Loucy (cell line): ENCODE results near the gene TP53AIP1.

Experiments
- H2AFZ ChIP-seq: fragments of 200-600 bp; sonication (generic); 2 replicates; pipeline ENCODE4 v1.6.0; 2016; ENCODE audit warnings: antibody characterized with exemption, mild to moderate bottlenecking, low read length, moderate library complexity
- H3F3A ChIP-seq: fragments of 200-600 bp; 2 replicates; pipeline ENCODE4 v1.6.0; 2016; ENCODE audit warnings: antibody characterized with exemption, low read depth, mild to moderate bottlenecking
- H3K27me3 ChIP-seq: fragments of 200-600 bp; sonication (generic); 2 replicates; pipeline ENCODE4 v1.6.1; 2014; ENCODE audit warnings: low read length, mild to moderate bottlenecking; ENCODE audit not compliant: insufficient read depth, poor library complexity, severe bottlenecking
- H3K36me3 ChIP-seq: fragments of 200-600 bp; sonication (generic); 2 replicates; pipeline ENCODE4 v1.6.1; 2016; ENCODE audit warnings: low read length; ENCODE audit not compliant: insufficient read depth
- H3K4me1 ChIP-seq: fragments of 200-600 bp; sonication (generic); 2 replicates; pipeline ENCODE4 v1.5.1; 2014; ENCODE audit warnings: low read length, mild to moderate bottlenecking; ENCODE audit not compliant: insufficient read depth, poor library complexity, severe bottlenecking
- H3K4me2 ChIP-seq: fragments of 200-600 bp; sonication (generic); 2 replicates; pipeline ENCODE4 v1.6.0; 2014; ENCODE audit warnings: antibody characterized with exemption, low read length, low read depth, mild to moderate bottlenecking; ENCODE audit not compliant: poor library complexity, severe bottlenecking
- H3K4me3 ChIP-seq: fragments of 200-600 bp; sonication (generic); 2 replicates; pipeline ENCODE4 v1.5.1; 2014; ENCODE audit warnings: low read length, mild to moderate bottlenecking, mixed read lengths; ENCODE audit not compliant: poor library complexity, severe bottlenecking
- H3K79me2 ChIP-seq: fragments of 200-600 bp; sonication (generic); 2 replicates; pipeline ENCODE4 v1.6.1; 2014; ENCODE audit warnings: low read length; ENCODE audit not compliant: insufficient read depth
- H3K9ac ChIP-seq: fragments of 200-600 bp; sonication (generic); 2 replicates; pipeline ENCODE4 v1.6.0; 2014; ENCODE audit warnings: mild to moderate bottlenecking, low read depth, low read length, moderate library complexity; ENCODE audit not compliant: poor library complexity, severe bottlenecking
- H3K9me2 ChIP-seq: fragments of 200-600 bp; sonication (generic); replicated peaks from 2 replicates; pipeline ENCODE4 v1.6.1; 2016; ENCODE audit warnings: low read depth, low read length, mixed read lengths
- H3K9me3 ChIP-seq: fragments of 200-600 bp; sonication (generic); 2 replicates; pipeline ENCODE4 v1.6.1; 2014; ENCODE audit warnings: mild to moderate bottlenecking, antibody characterized with exemption, low read length, low read depth; ENCODE audit not compliant: insufficient read depth
- H4K20me1 ChIP-seq: fragments of 200-600 bp; sonication (generic); 2 replicates; pipeline ENCODE4 v1.6.0; 2014; ENCODE audit warnings: antibody characterized with exemption, low read length, mild to moderate bottlenecking; ENCODE audit not compliant: insufficient read depth, poor library complexity, severe bottlenecking
- EZH2phosphoT487 ChIP-seq: fragments of 200-600 bp; IDR thresholded peaks from 2 replicates; pipeline ENCODE4 v1.6.1; 2018; ENCODE audit warnings: antibody characterized with exemption, mild to moderate bottlenecking, moderate library complexity, borderline replicate concordance
- TF ChIP-seq, protein P1 (sequence below): fragments of 200-600 bp; sonication (generic); conservative IDR thresholded peaks from 2 replicates; pipeline ENCODE4 v1.5.1; 2014; ENCODE audit warnings: mild to moderate bottlenecking, antibody characterized with exemption, low read length

TP53AIP1 gene

DNA sequence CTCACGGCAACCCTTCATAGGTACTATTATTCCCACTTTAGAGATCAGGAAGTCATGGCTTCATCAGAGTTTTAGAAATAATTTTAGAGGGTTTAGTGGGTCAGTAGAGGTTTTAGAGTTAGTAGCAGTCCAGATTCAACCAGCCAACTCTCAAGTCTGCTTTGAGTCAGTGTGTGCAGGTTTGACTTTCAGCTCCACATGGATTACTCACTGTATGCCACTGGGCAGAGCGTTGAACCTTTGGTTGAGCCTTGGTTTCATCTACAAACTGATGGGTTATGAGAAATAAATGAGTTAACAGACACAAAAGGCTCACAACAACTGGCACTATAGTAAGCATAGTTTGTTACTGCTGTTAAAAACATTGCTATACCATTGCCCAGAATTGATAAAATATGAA is 19.0 kb upstream of the TP53AIP1 start:
- H2AFZ ChIP-seq, result no peak overlapping the region
- no peaks in the 10 kb centered on the region for H3K9me2 ChIP-seq
- no peak overlapping the region for H3K4me2 ChIP-seq
- H3K4me1 ChIP-seq, result peaks cover 20% of the 10 kb centered on the region
- H3F3A ChIP-seq, result no peaks in the 10 kb centered on the region
- no peaks in the 10 kb centered on the region for H3K36me3 ChIP-seq
- H3K9me3 ChIP-seq, result no peaks in the 10 kb centered on the region
- H3K9ac ChIP-seq, result no peak overlapping the region
- TF ChIP-seq EZH2phosphoT487, result no peak
- TF ChIP-seq, protein P1, sequence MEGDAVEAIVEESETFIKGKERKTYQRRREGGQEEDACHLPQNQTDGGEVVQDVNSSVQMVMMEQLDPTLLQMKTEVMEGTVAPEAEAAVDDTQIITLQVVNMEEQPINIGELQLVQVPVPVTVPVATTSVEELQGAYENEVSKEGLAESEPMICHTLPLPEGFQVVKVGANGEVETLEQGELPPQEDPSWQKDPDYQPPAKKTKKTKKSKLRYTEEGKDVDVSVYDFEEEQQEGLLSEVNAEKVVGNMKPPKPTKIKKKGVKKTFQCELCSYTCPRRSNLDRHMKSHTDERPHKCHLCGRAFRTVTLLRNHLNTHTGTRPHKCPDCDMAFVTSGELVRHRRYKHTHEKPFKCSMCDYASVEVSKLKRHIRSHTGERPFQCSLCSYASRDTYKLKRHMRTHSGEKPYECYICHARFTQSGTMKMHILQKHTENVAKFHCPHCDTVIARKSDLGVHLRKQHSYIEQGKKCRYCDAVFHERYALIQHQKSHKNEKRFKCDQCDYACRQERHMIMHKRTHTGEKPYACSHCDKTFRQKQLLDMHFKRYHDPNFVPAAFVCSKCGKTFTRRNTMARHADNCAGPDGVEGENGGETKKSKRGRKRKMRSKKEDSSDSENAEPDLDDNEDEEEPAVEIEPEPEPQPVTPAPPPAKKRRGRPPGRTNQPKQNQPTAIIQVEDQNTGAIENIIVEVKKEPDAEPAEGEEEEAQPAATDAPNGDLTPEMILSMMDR, result no peak
- no peaks in the 10 kb centered on the region for H4K20me1 ChIP-seq
- no peaks in the 10 kb centered on the region for H3K27me3 ChIP-seq
- no peaks in the 10 kb centered on the region for H3K79me2 ChIP-seq
- H3K4me3 ChIP-seq, result no peak overlapping the region

DNA sequence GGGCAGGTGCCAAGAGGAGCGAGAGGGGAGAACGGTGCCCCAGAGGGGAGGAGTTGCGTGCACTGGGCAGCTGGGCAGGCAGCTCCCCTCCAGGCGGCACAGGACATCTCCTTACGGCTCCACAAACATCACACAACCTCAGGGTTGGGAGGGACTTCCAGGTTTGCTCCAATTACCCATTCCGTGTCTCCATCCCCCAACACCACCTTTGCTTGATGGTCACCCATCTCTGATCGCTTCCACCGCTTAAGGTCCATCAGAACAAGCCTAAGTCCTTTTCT is 14.5 kb upstream of the TP53AIP1 start:
- no peak for TF ChIP-seq EZH2phosphoT487
- TF ChIP-seq, protein P1, result no peak
- H3K9ac ChIP-seq, result no peak overlapping the region
- H3K4me2 ChIP-seq, result no peak overlapping the region
- H3K9me2 ChIP-seq, result no peaks in the 10 kb centered on the region
- H3K79me2 ChIP-seq, result no peaks in the 10 kb centered on the region
- no peak overlapping the region for H2AFZ ChIP-seq
- H3F3A ChIP-seq, result no peaks in the 10 kb centered on the region
- no peaks in the 10 kb centered on the region for H3K27me3 ChIP-seq
- no peaks in the 10 kb centered on the region for H4K20me1 ChIP-seq
- no peaks in the 10 kb centered on the region for H3K36me3 ChIP-seq
- no peaks in the 10 kb centered on the region for H3K4me1 ChIP-seq
- no peak overlapping the region for H3K4me3 ChIP-seq
- H3K9me3 ChIP-seq, result no peaks in the 10 kb centered on the region

DNA sequence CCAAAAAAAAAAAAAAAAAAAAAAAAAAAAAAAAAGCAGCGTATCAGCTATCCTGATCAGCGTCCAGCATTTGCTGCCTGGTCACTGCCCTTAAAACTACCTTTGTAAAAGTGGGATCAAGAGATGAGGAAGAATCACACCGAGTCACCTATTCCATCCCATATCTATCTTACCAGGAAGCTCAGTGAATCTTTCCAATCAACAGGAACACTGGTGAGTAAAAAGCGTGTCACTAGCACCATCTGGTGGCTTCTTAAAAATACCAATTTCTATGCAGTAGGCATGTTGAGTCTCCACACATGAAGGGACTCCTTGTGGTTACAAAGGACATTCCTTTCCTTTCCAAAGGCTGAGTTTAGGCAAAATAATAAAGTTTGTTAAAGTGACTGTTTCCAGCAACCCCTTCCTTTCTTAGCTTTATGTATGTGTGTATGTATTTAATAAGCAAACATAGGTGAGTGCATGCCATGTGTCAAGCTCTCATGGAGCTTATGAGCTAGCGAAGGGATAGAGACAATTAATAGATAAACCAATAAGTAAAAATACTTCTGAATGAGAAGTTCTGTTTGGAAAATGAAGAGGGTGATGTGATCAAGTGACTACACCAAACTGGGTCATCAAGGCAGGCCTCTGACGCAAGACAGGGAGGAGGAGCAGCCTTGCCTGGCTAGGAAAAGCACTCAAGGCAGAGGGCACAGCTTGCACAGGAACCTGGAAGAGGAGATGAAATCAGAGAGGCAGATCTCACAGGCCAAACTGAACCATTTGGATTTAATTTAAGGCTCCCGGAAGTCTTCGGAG is 13.9 kb upstream of the TP53AIP1 start:
- Histone ChIP-seq H3F3A (no peaks in the 10 kb centered on the region), H3K9ac (no peak overlapping the region), H3K36me3 (no peaks in the 10 kb centered on the region), H3K4me1 (no peaks in the 10 kb centered on the region), H3K4me2 (no peak overlapping the region), H2AFZ (no peak overlapping the region), H3K79me2 (no peaks in the 10 kb centered on the region), H4K20me1 (no peaks in the 10 kb centered on the region), H3K4me3 (no peak overlapping the region), H3K9me3 (no peaks in the 10 kb centered on the region), H3K27me3 (no peaks in the 10 kb centered on the region), H3K9me2 (no peaks in the 10 kb centered on the region)
- TF ChIP-seq EZH2phosphoT487, result no peak
- TF ChIP-seq, protein P1, result peak; percentile 89
